K562 treated with DMSO at 1 percent for 12 hours (cell line): ENCODE results near the gene AHSA1. TPM values are rescaled to one million over a fixed set of nuclear protein-coding genes. Genes with fewer than 3 reads are reported as not detected.

Experiments used
- total RNA-seq: library from RNA; unstranded; fragments of 300-600 nt; gene quantifications from 2 replicates; pipeline ENCODE4 v1.2.3, GENCODE V29; 2022; ENCODE audit not compliant: insufficient read depth

Gene AHSA1
- total RNA-seq, result 99.4 and 106 TPM in 2 replicates

DNA sequence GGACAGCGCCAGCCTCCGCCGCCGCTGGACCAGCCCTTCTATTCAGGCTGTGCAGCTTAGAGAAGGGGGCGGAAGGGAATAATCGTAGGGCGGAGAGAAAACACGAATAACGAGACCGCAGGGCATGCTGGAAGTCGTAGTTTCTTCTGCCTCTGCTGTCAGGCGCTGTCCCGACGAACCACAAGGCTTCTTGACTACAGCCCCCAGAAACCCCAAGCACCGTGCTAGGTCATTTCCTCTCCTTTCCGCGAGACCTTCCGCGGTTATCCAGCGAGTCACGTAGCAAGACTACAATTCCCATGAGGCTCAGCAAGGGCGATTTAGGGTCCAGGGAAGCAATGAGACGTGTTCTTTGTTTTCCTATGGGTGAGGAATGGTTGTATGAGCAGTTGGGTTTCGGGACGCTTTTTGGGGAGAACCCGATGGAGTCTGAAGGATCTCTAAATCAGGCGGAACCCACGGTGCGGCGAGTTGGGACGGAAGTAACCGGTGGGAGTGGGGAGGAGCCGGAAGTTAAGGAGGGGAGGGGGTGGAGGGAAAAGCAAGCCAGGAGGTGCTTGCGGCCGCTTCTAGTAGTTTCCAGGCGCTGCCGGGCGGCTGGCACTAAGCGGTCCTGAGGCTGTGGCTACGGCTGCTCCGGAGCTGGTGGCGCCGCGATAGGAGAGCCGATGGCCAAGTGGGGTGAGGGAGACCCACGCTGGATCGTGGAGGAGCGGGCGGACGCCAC, at the start of gene AHSA1, which contains the start of gene VIPAS39:
TSS of gene AHSA1 (plus strand) at position 572 of the 727 bp plus-strand sequence. CDS start at position 669, 97 bp downstream.
TSS of gene VIPAS39 (minus strand) at position 80 of the 727 bp plus-strand sequence. CDS start 3,499 bp downstream, outside the sequence.

DNA sequence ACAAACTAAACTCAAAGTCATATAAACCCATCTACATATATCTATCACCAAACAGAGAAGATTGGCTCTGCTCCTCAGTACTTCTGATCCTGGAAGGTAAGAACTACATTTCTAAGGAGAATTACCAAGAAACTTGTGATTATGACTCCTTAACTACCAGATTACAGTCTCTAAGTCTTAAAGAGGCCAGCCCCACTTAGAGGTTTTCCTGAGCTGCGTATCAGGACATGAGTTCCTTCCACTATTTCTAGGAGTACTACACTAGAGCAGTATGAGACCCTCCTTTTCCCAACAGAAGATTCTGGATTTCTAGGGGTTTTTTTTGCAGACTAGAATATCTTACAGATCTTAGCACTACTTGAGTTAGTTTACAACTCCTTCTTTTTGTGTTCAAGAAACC, 34.5 kb upstream of the AHSA1 start, which contains the start of gene NOXRED1:
TSS of gene NOXRED1 (minus strand) at position 101 of the 400 bp plus-strand sequence. CDS start 634 bp downstream, outside the sequence.

DNA sequence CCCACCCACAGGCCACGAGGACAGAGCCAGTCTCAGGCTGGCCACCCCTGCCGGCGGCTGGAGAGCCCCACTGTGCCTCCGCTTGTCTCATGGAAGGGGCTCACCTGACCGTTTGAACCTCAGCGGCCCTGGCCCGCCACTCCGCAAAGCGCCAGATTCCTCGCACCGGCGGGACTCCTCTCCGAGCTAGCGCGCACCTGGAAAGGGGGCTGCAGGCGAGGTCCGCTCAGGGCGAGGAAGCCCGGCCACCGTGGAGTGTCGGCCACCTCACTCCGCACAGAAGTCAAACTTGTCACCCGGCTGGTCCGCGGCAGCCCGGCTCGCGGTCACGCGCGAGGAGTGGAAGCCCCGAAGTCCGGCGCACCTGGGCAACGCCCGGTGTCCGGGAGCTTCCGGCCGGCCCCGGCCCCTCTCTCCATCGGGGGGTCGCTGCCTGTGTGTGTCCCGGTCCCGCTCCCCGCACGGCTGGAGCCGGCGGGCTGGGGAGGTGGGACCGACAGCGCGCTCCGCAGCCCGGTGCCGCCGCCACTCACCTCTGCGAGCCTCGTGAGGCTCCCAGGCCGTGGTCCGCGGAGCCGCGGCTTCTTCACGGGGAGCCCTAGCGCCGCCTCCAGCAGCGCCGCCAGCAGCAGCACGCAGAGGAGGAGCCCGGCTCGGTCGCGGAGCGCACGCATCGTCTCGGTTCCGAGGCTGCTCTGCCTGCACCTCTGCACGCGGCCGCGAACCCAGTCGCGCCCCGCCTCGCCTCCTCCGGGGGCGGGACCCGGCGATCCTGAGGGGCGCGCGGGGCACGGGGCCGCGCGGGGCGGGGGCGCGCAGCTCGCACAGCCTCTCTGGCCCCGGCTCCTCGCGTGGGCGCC, 40.5 kb downstream of the AHSA1 start, which contains the start of gene ISM2:
TSS of gene ISM2 (minus strand) at position 697 of the 860 bp plus-strand sequence. CDS start at position 674, 23 bp downstream.

Other genes starting within 250 kb of the AHSA1 start
- gene NGB, start 186.9 kb upstream of the AHSA1 start, total RNA-seq, result not detected in 2 replicates
- 4.8 and 6.9 TPM in 2 replicates for gene POMT2, start 137.2 kb upstream of the AHSA1 start, total RNA-seq
- gene GSTZ1, start 137.1 kb upstream of the AHSA1 start, total RNA-seq, result 25.9 and 37.0 TPM in 2 replicates
- 2.0 and 8.6 TPM in 2 replicates for gene TMED8, start 81.0 kb upstream of the AHSA1 start, total RNA-seq
- gene SAMD15, start 80.7 kb upstream of the AHSA1 start, total RNA-seq, result 0.48 TPM in 1 of 2 replicates, not detected in the other
- gene NOXRED1, start 34.6 kb upstream of the AHSA1 start, total RNA-seq, result not detected in 2 replicates
- gene VIPAS39, start 492 bp upstream of the AHSA1 start, total RNA-seq, result 8.8 and 15.1 TPM in 2 replicates
- not detected in 2 replicates for gene ISM2, start 40.7 kb downstream of the AHSA1 start, total RNA-seq
- 5.9 and 15.5 TPM in 2 replicates for gene SPTLC2, start 158.5 kb downstream of the AHSA1 start, total RNA-seq
- gene ALKBH1, start 249.9 kb downstream of the AHSA1 start, total RNA-seq, result 4.4 and 10.2 TPM in 2 replicates